ENCODE measurements around the gene UBE3C.
"Not testable (repeated sequence)": the region's sequence is repeated elsewhere in the genome, so short reads cannot be mapped to it uniquely, and the experiment has no call there.

UBE3C gene

GRCh38 chr7:157132796-157133195 is 5.9 kb upstream of the UBE3C start:
- DNase-seq: no peak

DNA sequence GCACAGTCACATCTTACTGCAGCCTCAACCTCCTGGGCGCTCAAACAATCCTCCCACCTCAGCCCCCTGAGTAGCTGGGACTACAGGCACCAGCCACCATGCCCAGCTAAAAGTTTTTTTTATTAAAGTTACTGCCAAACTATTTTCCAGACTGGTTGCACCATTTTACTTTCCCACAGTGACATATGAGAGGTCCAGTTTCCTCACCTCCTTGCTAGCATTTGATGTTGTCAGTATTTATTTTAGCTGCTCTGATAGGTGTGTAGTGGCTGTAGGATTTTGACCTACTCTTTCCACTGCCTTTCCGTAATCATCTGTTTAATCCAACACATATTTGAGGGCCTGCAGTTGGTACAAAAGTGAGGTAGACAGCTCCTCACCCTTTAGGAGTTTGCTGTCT is 5.4 kb upstream of the UBE3C start:
- no peak for DNase-seq

DNA sequence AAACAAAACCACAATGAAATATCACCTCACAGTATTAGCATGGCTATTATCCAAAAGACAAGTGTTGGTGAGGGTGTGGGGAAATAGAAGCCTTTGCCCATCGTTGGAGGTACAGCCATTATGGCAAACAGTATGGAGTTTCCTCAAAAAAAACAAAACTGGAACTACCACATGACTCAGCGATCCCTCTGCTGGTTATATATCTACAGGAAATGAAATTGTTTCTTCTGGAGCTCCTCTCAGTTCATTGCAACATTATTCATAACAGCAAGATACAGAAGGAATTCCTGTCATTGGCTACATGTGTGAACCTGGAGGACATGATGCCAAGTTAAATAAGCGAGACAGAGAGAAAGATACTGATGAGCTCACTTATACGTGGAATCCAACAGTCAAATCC is 2.4 kb upstream of the UBE3C start:
- no peak for DNase-seq

GRCh38 chr7:157138101-157138423 is 664 bp upstream of the UBE3C start:
- DNase-seq: no peak

GRCh38 chr7:157139111-157139809 is 534 bp downstream of the UBE3C start:
- DNase-seq: peak; percentile 75

GRCh38 chr7:157139810-157140510 is 1.2 kb downstream of the UBE3C start:
- no peak for DNase-seq

DNA sequence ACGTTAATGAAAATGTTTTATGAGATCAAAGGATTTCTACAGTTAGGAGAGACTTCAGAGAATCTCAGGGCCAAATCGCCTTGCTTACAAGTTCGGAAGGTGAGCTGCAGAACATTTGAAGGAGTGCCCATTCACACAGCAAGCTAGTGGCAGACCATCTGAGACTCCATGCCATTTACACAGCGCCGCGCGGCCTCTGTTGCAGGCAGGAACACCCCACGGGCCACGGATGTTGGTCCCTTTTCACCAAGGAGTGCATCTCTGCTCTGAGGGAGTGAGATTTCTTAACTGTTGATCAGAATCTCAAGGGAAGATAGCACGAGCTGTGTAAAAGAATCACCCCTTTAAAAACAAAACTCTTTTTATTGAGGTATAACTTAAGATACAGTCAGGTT is 1.8 kb downstream of the UBE3C start:
- no peak for DNase-seq

DNA sequence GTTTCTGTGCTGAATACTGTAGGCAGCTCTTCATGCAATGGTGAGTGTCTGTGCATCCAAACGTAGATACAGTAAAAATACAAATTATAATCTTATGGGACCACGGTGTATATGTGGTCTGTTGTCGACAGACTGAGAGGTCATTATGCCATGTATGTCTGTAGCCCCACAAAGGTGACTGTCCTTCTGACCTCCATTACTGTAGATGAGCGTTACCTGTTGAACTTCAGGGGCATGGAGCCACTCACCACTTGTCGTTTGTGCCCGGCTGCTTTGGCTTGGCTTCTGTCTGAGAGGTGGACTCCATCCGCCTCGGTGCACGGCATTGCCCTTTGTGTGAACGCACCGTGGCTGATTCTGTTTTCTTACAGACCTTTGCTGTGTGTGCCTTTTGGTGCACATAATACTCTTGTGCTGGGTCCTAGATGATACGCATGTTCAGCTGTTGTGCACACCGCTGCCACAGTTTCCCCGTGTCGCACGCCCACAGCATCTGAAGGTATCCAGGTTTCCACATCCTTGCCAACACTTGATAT is 2.9 kb downstream of the UBE3C start:
- DNase-seq: no peak

DNA sequence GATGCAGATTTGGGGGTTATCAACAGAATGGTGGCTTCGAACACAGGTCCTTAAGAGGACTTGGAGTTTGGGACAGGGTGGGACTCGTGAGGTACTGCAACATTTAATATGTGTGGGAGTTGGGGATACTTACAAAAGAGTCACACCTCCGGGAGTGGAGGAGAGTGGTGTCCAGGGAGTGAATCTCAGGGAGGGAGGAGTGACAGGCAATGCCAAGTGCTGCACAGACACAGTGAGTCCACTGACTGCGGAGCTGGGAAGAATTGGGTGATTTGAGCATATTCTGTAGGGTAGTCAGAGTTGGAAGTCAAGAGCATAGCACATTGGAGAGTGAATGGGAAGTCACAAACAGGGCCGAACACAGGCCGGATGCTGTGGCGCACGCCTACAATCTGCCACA is 5.1 kb downstream of the UBE3C start:
- no peak for DNase-seq

DNA sequence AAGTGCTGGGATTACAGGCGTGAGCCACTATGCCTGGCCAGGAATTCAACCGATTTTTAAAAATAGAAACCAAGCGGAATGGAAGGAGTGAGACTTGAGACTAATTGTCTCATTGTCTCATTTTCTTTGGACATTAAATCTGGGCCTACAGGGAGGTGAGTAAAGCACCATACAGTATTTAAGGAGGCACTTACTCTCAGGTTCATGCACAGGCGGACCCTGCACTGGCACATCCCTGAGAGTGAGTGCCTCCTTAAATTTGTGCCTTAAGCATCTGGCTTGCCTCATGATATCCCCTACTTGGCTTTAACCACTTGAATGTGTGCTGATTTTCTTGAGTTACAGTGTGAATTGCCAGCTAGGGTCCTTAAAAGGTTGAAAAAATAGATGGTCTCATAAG is 10.6 kb downstream of the UBE3C start:
- no peak for DNase-seq

DNA sequence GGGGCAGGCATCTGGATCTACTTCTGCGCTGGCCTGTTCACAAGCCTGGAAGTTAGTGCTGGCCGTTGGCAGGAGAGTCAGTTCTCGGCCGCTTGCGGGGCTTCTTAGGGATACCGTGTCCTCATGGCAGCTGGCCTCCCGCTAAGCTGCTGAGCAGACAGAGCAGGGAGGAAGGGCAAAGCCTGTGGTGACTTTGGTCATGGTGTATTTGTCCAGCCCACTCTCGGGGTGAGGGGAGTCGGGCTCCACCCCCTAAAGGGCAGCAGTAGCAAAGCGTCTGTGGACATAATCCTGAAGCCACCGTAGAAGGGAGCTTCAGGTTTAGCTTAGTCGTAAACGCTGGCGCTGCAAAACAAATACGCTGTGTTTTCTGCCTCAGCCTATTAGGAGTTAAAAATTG is 12.2 kb downstream of the UBE3C start:
- no peak for DNase-seq

GRCh38 chr7:157151626-157152339 is 13.1 kb downstream of the UBE3C start:
- DNase-seq: no peak

GRCh38 chr7:157152391-157152937 is 13.7 kb downstream of the UBE3C start:
- no peak for DNase-seq

DNA sequence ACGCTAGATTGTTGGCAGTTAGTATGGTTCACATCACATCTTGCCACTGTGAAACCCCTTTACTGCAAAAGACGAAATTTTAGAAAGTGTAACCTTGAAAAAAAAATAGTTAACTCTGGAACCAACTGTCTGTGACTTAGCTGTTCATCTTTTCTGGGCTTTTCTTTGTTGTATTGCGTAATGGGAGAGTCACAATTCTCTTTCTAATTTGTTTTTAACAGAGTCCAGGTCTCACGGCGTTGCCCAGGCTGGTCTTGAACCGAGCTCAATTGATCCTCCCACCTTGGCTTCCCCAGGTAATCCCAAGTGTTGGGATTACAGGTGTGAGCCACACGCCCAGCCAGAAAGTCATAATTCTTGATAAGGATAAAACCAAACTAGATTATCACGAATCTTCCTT is 14.5 kb downstream of the UBE3C start:
- no peak for DNase-seq

- DNase-seq: no peak
These were observed 17.2 kb downstream of the UBE3C start for GRCh38 chr7:157155959-157156358.

DNA sequence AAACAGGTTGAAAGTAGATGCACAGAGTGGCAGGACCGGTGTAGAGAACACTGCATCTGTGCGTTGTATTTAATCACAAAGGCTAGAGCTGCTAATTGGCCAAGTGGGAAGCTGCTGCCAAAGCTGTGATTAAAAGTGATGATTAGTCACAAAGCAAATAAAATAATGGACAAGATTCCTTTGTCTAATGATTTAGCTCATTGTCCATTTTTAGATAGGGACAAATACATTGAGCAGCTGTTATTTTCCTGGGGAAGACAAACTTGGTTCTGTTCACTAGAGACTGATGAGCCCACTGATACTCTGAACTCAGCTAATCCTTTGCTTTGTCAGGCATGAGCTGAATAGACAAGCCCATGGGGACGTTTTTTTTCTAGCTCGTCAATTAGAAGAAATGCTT is 19.7 kb downstream of the UBE3C start:
- DNase-seq: no peak

GRCh38 chr7:157159537-157159936 is 20.8 kb downstream of the UBE3C start:
- DNase-seq: not testable (repeated sequence)

- DNase-seq: no peak
These were observed 21.7 kb downstream of the UBE3C start for GRCh38 chr7:157160433-157160832.

GRCh38 chr7:157165987-157166386 is 27.3 kb downstream of the UBE3C start:
- no peak for DNase-seq

GRCh38 chr7:157168571-157168970 is 29.8 kb downstream of the UBE3C start:
- no peak for DNase-seq

- no peak for DNase-seq
These were observed 38.0 kb downstream of the UBE3C start for GRCh38 chr7:157176771-157177170.

- no peak for DNase-seq
These were observed 38.7 kb downstream of the UBE3C start for GRCh38 chr7:157177333-157177982.

DNA sequence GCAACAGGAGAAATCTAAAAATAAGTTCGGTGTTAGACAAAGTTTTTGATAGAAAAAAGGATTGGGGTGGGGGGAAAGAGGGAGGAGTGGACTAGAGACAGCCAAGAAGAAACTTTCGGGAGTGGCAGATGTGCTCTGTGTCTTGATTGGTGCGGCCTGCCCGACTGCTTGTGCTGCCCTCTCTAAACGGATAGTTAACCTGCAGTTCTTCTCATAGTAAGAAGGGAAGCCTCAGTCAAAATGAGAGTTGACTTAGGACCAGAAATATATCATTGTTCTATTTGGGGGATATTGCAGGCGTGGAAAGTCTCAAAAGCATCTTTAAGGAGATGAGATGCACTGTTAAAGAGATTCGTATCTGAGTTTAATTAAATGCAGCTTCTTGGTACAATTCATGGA is 39.3 kb downstream of the UBE3C start:
- no peak for DNase-seq
